ENCODE results near the gene SESN1.
"Not testable (repeated sequence)": the region's sequence is repeated elsewhere in the genome, so short reads cannot be mapped to it uniquely, and the experiment has no call there.

Gene SESN1

DNA sequence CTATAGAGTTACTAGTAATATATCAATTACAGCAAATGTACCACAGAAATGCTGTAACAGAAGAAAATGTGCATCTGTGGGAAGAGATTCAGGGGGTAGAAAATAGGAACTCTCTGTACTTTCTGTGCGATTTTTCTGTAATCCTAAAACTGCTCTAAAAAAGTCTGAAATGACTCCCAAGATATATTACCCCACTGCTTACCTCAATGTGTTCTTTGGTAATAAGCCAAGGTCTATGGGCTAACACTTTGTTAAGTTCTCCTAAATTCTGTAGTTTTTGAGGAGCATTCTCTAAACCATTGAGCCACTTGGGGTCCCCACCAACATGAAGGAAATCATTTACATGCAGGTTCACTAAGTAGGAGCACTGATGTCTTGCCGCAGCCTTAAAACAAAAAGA, 94.4 kb downstream of the SESN1 start:
- no peak for DNase-seq (ENCODE audit: low read depth)

DNA sequence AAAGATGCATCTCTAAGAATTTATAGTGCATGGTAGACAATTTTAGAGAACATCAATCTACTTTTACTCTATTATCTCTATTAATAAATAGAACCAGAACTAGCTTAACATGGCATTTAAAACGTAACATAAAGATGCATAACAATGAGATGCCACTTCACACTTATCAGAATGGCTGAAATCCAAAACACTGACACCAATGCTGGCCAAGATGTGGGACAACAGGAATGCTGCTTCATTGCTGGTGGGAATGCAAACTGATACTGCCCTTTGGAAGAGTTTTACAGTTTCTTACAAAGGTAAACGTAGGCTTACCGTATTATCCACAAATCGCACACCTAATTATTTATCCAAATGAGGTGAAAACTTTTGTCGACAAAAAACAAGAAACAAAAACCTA, 95.2 kb downstream of the SESN1 start:
- DNase-seq (ENCODE audit: low read depth), result no peak

DNA sequence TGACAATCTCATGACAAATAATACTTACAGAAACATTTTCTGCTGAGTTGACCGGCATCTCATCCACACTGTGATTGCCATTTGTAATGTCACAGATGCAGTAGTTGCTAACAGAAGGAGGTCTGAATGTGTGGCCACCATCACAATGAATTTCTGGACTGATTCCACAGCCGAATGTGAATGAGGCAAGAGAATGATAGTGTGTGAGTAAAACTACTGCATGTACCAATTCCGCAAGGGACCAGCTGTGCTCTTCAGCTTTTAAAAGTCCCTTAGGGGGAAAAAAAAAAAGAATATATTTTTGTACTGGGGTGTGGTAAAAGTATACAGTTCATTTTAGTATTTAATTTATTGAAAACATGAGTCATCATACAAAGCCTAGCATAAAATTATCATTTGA, 96.2 kb downstream of the SESN1 start:
- DNase-seq (ENCODE audit: low read depth), result no peak

DNA sequence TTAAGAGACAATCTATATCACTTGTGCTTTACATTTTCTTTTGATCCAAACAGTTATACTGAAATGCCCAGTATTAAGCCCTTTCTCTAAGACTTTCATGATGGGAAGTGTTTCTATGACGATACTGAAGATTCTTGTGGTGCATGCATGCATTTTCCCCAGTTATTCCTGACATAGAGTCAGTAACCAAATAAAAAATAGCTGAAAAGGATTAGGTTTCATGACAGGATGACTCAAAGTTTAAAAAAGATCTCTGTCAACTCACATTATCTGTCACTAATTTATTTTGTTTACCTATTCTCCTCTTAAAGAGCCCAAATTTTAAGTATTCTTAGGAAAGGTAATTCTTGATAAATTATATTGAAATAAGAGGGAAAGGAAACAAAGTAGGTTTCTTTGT, 98.4 kb downstream of the SESN1 start:
- DNase-seq (ENCODE audit: low read depth), result no peak

DNA sequence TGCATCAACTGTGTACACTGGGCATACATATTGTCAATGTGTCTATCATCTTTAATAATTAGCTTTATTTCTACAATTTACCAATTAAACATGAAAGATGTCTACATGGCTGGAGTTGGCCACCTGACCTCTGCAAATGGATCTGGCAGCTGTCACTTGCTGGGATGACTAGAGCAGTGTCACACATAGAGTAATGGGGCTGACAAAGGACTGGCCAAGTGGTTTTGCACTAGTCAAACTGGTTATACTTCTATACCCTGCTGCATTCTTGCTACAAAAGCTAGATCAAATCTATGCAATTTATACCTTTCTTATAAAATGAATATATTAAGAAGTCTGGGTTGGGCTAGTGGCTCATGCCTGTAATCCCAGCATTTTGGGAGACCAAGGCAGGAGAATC, 99.3 kb downstream of the SESN1 start:
- DNase-seq (ENCODE audit: low read depth), result no peak

DNA sequence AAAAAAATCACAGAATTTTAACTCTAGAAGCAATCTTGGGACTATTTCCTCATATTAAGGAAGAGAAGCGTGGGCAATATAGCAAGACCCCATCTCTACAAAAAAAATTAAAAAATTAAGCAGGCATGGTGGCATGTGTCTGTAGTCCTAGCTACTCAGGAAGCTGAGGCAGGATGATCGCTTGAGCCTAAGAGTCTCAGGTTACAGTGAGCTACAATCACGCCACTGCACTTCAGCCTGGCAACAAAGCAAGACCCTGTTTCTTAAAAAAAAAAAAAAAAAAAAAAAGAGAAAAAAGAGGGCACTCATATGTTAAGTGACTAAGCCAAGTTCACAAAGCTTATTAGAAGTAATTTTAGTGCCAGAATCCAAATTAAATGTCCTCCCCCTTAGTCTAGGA, 100.8 kb downstream of the SESN1 start:
- DNase-seq (ENCODE audit: low read depth), result no peak

DNA sequence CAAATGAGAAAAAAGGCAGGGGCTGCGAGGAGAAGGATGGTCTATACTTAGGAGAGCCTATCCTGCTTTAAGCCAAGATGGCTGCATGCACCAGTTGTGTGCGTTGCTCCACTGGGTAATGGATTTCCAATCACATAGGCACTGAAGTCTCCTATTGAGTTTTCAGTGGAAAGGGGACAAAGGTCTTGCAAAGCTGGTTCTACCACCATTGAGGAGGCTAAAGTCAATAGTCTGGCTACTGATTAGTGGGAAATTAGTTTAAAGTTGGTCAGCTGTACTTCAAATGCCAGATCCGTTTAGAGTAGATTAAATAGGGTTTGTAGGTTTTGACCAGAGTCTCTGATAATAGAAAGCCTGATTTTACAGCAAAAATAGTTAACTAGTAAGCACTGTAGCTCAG, 104.9 kb downstream of the SESN1 start:
- DNase-seq (ENCODE audit: low read depth), result no peak

DNA sequence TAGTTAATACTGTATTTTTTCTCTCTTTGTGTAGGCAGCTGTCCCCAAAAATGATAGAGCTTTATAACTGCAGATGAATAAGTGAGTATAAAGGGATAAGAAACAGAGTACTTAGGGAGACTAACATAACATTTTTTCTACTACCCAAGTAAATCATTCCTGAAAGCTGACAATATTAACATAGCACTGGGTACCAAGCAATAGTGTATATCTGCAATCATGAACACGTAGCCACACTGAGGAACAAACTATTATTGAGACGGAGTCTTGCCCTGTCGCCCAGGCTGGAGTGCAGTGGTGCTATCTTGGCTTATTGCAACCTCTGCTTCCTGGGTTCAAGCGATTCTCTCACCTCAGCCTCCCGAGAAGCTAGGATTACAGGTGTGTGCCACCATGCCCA, 105.9 kb downstream of the SESN1 start:
- DNase-seq (ENCODE audit: low read depth), result no peak

DNA sequence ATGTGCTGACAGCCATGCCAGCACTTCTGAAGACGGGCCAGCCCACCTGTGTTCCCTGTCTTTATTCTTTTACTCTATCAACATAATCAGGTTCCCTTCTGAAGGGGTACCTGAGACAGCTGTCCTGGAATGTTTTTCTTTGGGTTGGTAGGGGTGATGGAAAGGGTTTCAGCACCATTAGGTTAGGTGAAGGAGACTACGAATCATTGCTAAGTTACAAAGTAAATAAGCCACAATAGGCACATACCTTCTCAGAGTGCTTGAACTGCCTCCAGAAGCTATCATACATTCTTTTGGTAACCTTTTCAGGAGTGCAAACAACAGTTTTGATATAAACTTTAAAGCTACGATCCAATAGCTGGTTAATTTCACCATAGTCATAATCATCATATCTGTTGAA, 106.3 kb downstream of the SESN1 start:
- DNase-seq (ENCODE audit: low read depth), result no peak

DNA sequence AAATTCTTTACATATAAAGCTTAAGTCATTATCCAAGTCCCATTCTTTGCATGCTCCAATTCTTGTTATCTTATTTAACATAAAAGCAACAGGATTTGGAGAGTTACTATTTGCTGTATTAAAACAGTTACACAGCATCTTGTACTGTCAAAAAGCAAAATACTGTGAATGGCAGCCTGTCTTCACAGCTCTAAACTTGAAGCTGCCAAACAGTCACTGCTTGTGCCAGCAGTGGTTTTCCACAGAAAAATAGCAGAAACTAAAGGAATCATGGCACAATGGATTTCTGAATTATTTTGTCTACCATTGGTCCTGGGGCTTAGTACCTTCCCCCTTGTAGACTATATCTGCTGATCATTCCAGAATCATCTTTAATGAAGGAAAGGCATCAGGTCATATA, 107.5 kb downstream of the SESN1 start:
- DNase-seq (ENCODE audit: low read depth), result no peak

DNA sequence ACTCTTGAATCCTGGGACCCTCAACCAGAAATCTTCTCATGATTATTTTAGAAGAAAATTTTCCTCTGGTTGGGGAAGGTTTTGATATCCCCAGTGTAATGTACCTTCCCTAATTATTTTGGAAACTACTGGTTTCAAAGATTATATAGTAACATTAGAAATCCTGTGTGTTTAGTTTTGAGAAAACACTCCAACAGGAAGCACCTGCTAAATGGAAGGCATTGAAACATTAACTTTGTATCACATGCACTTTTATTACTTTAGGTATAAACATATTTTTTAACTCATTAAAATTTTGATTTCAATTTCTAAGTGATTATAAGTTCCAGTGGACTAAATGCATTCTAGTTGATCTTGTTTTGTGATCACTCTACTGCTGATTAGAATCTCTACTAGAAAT, 109.3 kb downstream of the SESN1 start:
- no peak for DNase-seq (ENCODE audit: low read depth)

DNA sequence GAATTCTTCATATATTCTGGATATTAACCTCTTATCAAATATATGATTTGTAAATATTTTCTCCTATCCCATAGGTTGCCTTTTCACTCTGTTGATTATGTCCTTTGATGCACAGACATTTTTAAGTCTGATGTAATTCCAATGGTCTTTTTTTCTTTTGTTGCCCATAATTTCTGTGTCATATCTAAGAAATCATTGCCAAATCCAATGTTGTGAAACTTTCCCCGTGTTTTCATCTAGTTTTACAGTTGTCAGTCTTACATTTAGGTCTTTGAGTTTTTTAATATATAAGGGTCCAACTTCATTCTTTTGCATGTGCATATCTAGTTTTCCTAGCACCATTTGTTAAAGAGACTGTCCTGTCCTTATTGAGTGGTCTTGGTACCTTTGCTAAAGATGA, 111.5 kb downstream of the SESN1 start:
- no peak for DNase-seq (ENCODE audit: low read depth)

DNA sequence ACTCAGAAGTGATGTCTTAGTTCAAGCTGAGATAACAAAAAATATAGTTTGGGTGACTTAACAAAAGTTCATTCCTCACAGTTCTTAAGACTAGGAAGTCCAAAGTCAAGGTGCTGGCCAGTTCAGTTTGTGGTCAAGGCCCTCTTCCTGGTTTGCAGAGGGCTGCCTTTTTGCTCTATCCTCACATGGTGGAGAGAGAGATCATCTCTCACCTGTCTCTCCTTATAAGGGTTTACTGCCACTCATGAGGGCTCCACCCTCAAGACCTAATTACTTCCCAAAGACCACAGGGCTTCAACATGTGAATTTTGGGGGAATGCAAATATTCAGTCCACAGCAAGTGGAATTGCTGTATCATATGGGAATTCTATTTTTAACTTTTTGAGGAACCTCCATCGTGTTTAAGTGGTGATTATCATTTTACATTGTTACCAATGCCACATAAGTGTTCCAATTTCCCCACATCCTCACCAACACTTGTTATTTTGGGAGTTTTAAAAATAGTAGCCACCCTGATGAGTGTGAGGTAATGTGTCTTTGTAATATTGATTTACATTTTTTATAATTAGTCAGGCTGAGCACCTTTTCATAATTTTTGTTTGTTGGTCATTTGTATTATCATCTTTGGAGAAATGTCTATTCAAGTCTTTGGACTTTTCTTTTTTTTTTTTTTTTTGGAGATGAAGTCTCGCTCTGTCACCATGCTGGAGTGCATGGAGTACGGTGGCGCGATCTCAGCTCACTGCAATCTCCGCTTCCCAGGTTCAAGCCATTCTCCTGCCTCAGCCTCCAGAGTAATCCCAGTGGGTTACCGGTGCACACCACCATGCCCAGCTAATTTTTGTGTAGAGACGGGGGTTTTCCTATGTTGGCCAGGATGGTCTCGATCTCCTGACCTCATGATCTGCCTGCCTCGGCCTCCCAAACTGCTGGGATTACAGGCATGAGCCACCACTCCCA, 112.2 kb downstream of the SESN1 start:
- DNase-seq (ENCODE audit: low read depth), result no peak

DNA sequence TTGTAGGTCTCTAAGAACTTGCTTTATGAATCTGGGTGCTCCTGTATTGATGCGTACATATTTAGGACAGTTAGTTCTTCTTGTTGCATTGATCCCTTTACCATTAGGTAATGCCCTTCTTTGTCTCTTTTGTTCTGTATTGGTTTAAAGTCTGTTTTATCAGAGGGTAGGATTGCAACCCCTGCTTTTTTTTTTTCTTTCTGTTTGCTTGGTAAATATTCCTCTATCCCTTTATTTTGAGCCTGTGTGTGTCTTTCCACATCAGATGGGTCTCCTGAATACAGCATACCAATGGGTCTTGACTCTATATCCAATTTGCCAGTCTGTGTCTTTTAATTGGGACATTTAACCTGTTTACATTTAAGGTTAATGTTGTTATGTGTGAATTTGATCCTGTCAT, 116.0 kb downstream of the SESN1 start:
- not testable (repeated sequence) for DNase-seq (ENCODE audit: low read depth)

DNA sequence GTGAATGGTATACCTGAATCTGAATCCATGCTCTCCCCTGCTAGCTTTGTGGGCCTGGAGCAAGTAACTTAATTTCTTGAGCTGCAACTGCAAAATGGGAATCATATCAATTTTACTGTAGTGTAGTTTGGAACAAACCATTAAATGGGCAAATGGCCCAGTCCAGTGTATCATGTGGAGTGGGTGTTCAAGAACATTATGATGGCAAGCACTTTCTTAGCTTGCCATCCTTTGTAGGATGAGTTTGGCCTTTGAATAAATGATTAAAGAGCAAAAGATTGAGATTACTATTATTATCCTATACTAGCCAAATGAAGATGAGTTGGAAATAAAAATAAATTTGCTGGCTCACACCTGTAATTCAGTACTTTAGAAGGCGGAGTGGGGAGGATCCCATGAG, 120.4 kb downstream of the SESN1 start:
- no peak for DNase-seq (ENCODE audit: low read depth)

DNA sequence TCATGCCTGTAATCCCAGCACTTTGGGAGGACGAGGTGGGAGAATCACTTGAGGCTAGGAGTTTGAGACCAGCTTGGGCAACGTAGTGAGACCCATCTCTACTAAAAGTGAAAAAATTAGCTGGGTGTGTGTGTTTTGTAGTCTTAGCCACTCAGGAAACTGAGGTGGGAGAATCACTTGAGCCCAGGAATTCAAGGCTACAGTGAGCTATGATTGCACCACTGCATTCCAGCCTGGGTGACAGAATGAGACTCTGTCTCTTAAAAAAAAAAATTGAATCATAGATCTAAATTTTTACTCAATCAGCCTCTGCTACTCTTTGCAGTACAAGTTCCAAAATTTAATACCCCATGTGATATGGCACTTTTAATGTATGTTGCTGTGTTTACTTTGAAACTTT, 124.9 kb downstream of the SESN1 start:
- no peak for DNase-seq (ENCODE audit: low read depth)

DNA sequence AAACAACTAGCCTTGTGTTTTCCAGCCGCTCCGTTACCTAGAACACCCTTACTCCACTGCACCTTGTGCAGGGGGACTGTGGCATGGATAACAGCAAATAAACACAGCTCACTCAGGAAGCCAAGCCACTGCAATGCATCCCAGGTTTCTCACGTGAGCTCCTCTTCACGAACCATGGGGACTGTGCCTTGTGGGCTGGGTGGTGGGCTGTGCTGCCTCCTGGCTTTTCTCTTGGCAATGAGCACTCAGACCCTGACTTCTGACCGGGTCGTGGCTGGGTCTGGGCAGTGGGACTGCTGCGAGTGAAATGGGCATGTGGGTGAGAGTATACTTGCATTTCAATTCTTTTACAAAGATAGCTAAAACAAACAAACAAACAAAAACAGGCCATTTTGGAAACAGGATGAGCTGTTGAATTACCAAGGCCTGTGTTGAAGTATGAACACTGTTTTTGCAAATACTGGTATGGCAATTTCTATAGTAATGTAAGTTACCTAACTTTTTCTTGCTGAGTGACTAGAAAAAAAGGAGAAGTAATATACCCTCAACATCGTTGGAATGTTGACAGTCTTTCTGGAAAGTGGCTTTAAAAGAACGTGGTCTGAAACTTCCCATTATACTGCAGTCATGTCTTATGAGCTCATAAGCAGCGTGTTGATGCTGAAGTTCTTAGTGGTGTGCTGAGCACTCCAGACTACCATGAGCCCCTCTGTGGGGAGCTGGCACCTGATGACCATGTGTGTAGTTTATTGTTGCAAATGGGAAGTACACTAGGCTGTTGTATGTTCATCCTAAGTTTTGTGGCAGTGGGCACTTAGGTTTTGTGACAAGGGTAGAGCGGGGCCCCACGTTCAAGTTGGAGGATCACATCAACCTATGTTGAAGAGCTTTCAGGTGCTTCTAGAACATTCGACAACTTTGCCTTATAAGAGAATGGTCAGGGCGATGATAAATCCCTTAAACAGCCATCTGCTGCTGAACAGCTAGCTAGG, 126.0 kb downstream of the SESN1 start:
- no peak for DNase-seq (ENCODE audit: low read depth)

DNA sequence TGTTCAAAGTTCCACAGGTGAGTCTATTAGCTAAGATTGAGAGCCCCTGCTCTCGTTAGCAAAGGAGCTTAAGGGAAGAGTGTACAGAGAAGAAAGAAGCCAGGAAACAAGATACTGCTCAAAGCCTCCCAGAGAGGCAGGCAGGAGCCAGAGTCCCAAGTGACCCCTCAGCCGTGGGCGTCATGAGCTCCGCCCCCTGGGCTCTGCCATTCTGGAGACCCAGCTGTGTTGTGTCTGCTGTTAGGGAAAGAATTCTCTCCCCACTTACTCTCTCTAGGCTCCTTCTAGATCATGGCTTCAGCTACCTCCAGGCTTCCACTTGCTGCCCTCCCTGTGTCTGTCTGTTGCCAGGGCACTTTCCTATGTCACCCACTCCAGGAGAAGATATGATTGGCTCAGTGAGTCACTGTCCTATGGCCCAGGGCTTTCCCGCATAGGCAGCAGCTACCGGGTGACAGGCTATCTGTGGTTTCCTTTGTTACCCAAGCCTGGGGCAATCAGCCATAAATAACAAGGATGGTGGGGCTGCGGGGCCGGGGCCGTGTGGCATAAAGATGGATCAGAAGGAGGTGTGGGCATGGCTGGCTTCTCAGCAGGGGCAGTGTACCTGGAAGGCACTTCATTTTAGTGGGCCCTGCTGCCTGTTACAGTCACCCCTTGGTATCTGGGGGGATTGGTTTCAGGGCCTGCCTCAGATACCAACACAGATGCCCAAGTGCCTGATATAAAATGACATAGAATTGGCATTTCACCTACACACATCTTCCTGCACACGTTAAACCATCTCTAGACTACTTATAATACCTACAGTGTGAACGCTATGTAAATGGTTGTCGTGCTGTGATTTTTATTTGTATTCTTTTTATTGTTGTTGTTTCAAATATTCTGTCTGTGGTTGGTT, 127.5 kb downstream of the SESN1 start:
- DNase-seq (ENCODE audit: low read depth), result peak; percentile 6

DNA sequence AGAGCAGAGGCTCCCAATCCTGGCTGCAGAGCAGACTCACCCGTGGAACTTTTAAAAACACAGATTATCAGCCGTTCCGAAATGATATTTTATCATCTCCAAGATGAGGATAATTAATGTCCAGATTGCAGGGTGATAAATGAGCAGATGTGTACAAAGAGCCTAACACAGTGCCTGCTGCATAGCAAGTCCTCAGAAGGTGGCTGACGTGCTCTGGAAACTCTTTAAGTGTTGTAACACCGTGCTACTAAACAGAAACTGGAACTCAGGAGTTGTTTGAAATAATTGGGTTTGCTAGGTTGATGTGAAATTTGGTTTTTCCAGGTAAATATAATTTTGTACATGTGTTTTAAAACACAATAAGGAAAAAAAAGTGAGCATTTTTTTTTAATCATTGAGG, 128.4 kb downstream of the SESN1 start:
- no peak for DNase-seq (ENCODE audit: low read depth)

DNA sequence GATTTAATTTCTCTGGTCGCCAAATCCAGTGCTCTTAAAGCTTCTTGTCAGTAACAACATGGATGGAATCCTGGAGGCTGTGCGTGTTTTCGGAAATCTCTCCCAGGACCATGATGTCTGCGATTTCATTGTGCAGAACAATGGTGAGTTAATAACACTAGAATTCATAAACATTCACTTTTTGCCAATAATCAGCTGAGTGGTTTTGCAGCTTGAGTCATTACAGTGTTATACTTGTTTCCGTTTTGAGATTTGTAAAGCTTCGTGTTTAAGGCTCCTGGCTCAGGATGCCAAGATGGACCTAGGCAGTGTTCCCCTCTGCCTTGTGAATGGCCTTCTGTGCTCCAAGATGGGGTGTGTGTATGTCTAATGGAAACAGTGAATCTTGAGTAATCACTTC, 132.7 kb downstream of the SESN1 start:
- no peak for DNase-seq (ENCODE audit: low read depth)

DNA sequence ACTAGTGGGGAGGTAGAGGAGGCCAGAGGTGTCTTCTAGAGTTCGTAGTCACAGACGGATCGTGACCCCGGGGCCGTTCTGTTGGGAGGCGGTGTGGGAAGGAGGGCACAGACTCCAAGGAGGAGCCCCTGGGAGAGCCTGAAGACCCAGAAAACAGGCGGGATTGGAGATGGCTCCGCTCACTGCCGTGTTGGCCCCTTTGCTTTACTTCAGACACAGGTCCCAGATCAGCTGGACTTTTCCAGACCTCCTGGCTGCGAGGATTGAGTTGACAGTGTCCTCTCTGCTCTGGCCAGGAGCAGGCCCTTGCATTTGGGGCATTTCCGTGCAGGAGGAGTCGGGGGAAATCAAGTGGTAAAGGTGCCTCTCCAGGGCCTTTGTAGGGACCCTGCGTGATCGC, 133.6 kb downstream of the SESN1 start:
- no peak for DNase-seq (ENCODE audit: low read depth)

DNA sequence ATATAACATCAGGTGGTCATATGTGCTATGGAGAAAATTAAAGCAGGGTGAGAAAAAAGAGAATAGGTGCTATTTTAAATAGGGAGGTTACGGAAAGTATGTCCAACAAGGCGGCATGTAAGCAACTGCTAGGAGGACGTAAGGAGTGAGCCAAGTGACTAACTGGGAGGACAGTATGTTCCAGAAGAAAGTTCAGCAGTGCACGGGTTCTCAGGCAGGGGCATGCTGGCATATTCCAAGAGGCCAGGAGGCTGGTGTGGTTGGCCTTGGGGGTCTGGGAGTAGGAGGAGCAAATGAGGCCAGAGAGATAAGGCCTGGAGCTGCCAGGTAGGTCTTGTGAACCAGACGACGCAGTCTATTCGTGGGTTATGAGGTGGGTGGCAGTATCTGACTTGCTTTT, 134.0 kb downstream of the SESN1 start:
- DNase-seq (ENCODE audit: low read depth), result no peak

Data from stimulated activated CD8-positive, alpha-beta memory T cell treated with anti-CD3 and anti-CD28 coated beads, Interleukin-12 subunit alpha, Interleukin-12 subunit beta, amount 100 ng/mL, for 4 hours (primary cell).